Fibroblast of villous mesenchyme (primary cell): ENCODE data around the gene EXT2. TPM values are rescaled to one million over a fixed set of nuclear protein-coding genes. Genes with fewer than 3 reads are reported as not detected.

Experiments
- DNase-seq: peaks from one replicate; pipeline ENCODE4 v3.0.0-alpha.2; 2010; ENCODE audit warnings: low read depth
- H3K4me3 ChIP-seq: 2 replicates; pipeline ENCODE4 v1.5.1; 2011; ENCODE audit warnings: low read depth, mild to moderate bottlenecking, low read length
- CTCF ChIP-seq: IDR thresholded peaks from 2 replicates; pipeline ENCODE4 v1.5.1; 2012; ENCODE audit warnings: low read depth, mild to moderate bottlenecking, low read length; ENCODE audit not compliant: insufficient read depth
- total RNA-seq: library from RNA; depleted of rRNA; stranded (reverse); fragments of >200 nt; gene quantifications from 2 replicates; pipeline ENCODE4 v1.2.3, GENCODE V29; 2012

Gene EXT2
- total RNA-seq, 1 donor = 161 TPM

- DNase-seq = no peak
- TF ChIP-seq CTCF = no peak
- no peak overlapping the region for H3K4me3 ChIP-seq
Observed at GRCh38 chr11:44221992-44222391, 126.5 kb downstream of the EXT2 start.

GRCh38 chr11:44223238-44223637 lies 127.8 kb downstream of the EXT2 start:
- DNase-seq = peak; percentile 27
- no peak for TF ChIP-seq CTCF
- no peak overlapping the region for H3K4me3 ChIP-seq

- DNase-seq = no peak
- TF ChIP-seq CTCF = no peak
- H3K4me3 ChIP-seq = no peak overlapping the region
Observed at GRCh38 chr11:44224867-44225501, 129.5 kb downstream of the EXT2 start.

- H3K4me3 ChIP-seq = no peak overlapping the region
- no peak for DNase-seq
- no peak for TF ChIP-seq CTCF
Observed at GRCh38 chr11:44226490-44226889, 131.0 kb downstream of the EXT2 start.

- H3K4me3 ChIP-seq = no peak overlapping the region
- TF ChIP-seq CTCF = no peak
- no peak for DNase-seq
Observed at GRCh38 chr11:44226945-44227344, 131.5 kb downstream of the EXT2 start.

GRCh38 chr11:44228379-44228778 lies 132.9 kb downstream of the EXT2 start:
- no peak for DNase-seq
- TF ChIP-seq CTCF = no peak
- no peak overlapping the region for H3K4me3 ChIP-seq

GRCh38 chr11:44229098-44229497 lies 133.6 kb downstream of the EXT2 start:
- DNase-seq = no peak
- no peak for TF ChIP-seq CTCF
- no peak overlapping the region for H3K4me3 ChIP-seq
